GM12891 (cell line): ENCODE measurements around the gene CD209. TPM values are rescaled to one million over a fixed set of nuclear protein-coding genes. Genes with fewer than 3 reads are reported as not detected.
"Not testable (repeated sequence)": the region's sequence is repeated elsewhere in the genome, so short reads cannot be mapped to it uniquely, and the experiment has no call there.

Source experiments
- DNase-seq: peaks from one replicate; pipeline ENCODE4 v3.0.0; 2011; ENCODE audit warnings: low spot score; ENCODE audit not compliant: insufficient read length
- FAIRE-seq: peaks from 2 replicates; lab custom pipeline; 2011; peaks lifted over from hg19 to GRCh38; lab: Jason Lieb, UNC
- PAX5 ChIP-seq: IDR thresholded peaks from 2 replicates; pipeline ENCODE4 v1.6.1; 2011; ENCODE audit warnings: low read length, moderate library complexity, mild to moderate bottlenecking; ENCODE audit not compliant: insufficient read depth, severe bottlenecking
- POLR2A ChIP-seq: IDR thresholded peaks from 2 replicates; pipeline ENCODE4 v1.6.1; 2011; ENCODE audit warnings: low read depth, low read length, control low read depth
- POLR2AphosphoS5 ChIP-seq: IDR thresholded peaks from 2 replicates; pipeline ENCODE4 v1.6.1; 2011; ENCODE audit warnings: low read depth, low read length, control low read depth
- POU2F2 ChIP-seq: IDR thresholded peaks from 2 replicates; pipeline ENCODE4 v1.6.1; 2011; ENCODE audit warnings: low read depth, mild to moderate bottlenecking, control low read depth, low read length, moderate library complexity
- SPI1 ChIP-seq: IDR thresholded peaks from 2 replicates; pipeline ENCODE4 v1.6.1; 2011; ENCODE audit warnings: low read depth, low read length, control low read depth
- TAF1 ChIP-seq: IDR thresholded peaks from 2 replicates; pipeline ENCODE4 v1.6.1; 2011; ENCODE audit warnings: low read depth, low read length, control low read depth
- polyA plus RNA-seq: library from polyadenylated mRNA; unstranded; fragments of >200 nt; gene quantifications from one replicate; pipeline ENCODE4 v1.2.1, GENCODE V29; 2012; ENCODE audit warnings: low read depth, missing spikeins, inconsistent platforms; ENCODE audit not compliant: missing spikeins

The CD209 gene
- 0.13 TPM for polyA plus RNA-seq

GRCh38 chr19:7746903-7747884, at the start of gene CD209:
Gene CD209 (minus strand): TSS chr19:7747534. CDS start chr19:7747511, 23 bp downstream.
- no peak for DNase-seq
- no peak for FAIRE-seq
- TF ChIP-seq TAF1: no peak

GRCh38 chr19:7795555-7796161, 48.3 kb upstream of the CD209 start:
- DNase-seq: no peak
- TF ChIP-seq POU2F2 (no peak), POLR2A (no peak), PAX5 (no peak), SPI1 (no peak), TAF1 (no peak), POLR2AphosphoS5 (no peak)
- no peak for FAIRE-seq

- FAIRE-seq (no peak), DNase-seq (no peak)
- TF ChIP-seq TAF1 (no peak), POU2F2 (no peak), SPI1 (no peak), POLR2AphosphoS5 (no peak), POLR2A (no peak), PAX5 (no peak)
Measured at GRCh38 chr19:7793493-7793892, 46.2 kb upstream of the CD209 start.

GRCh38 chr19:7792701-7793100, 45.4 kb upstream of the CD209 start:
- not testable (repeated sequence) for FAIRE-seq, DNase-seq

- TF ChIP-seq POU2F2 (no peak), PAX5 (no peak), POLR2A (no peak), TAF1 (no peak), SPI1 (no peak), POLR2AphosphoS5 (no peak)
- FAIRE-seq (no peak), DNase-seq (no peak)
Measured at GRCh38 chr19:7792281-7792680, 44.9 kb upstream of the CD209 start.

GRCh38 chr19:7790416-7790815, 43.1 kb upstream of the CD209 start:
- FAIRE-seq (no peak), DNase-seq (no peak)
- TF ChIP-seq TAF1 (no peak), POU2F2 (no peak), POLR2A (no peak), PAX5 (no peak)

- peak; percentile 20 for FAIRE-seq
- peak; percentile 63 for DNase-seq
- TF ChIP-seq POU2F2 (no peak), TAF1 (no peak), POLR2A (no peak), SPI1 (no peak), PAX5 (no peak), POLR2AphosphoS5 (no peak)
Measured at GRCh38 chr19:7789447-7789846, 42.1 kb upstream of the CD209 start.

GRCh38 chr19:7788933-7789323, 41.6 kb upstream of the CD209 start:
- FAIRE-seq: peak; percentile 13
- TF ChIP-seq PAX5 (no peak), POU2F2 (no peak), POLR2A (no peak), SPI1 (no peak), POLR2AphosphoS5 (no peak), TAF1 (no peak)
- no peak for DNase-seq

GRCh38 chr19:7788178-7788932, 41.0 kb upstream of the CD209 start:
- no peak for TF ChIP-seq POLR2A
- FAIRE-seq (peak; percentile 41), DNase-seq (peak; percentile 26)
